Left hindlimb (tissue), 1 donor: ENCODE results near the gene ZFX.

Experiments
- DNase-seq: peaks from one replicate; pipeline ENCODE4 v3.0.0-alpha.2; 2018

Gene ZFX

DNA sequence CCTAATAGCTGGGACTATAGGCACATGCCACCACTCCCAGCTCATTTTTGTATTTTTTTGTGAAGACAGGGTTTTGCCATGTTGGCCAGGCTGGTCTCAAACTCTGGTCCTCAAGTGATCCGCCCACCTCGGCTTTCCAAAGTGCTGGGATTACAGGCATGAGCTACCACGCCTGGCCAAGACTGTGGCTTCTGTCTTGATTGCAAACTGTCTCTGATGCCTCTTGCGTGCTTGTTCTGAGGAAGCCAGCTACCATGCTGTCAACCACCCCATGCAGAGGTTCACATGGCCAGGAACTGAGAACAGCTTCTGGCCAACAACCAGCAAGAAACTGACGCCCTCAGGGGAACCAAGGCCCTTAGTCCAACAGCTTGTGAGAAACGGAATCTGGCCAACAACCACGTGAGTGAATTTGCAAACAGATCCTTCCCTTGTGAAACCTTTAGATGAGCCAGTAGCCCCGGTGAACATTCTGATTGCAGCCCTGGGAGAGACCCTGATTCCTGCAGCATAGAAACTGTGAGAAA is 93.2 kb downstream of the ZFX start:
- DNase-seq = peak; percentile 37

DNA sequence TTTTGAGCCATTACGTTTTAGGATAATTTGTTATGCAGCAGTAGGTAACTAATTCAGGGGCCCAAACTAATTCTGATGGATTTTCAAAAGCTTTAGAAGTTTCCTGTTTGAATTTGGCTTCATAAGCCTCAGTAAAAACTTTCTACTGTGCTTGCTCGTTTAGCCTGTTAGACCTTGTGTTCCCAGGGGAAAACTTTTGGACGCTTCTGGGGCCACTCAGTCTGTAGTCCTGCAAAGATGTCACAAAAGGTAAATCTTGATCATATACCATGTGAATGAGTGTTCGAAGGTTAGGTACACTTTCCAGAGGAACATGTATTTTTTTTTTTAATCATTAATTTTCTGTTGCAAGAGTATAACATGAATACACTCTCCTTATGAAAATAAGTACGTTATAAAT is 93.7 kb downstream of the ZFX start:
- DNase-seq = no peak

DNA sequence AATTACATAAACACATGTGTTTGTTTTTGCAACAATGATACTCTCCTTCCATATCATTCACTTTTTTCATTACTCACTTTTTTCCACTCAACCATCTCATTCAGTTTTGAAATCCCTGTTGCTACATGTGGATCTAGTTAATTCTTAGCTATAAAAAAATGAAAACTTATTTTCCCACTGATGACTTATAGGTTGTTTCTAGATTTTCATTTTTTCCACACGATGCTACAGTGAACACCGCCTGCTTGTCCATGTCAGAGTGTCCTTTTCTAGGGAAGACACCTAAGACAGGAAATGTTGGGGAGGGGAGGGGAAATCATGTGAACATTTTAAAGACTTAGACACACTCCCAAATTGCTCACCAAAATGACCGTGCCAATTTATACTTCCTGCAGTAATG is 94.2 kb downstream of the ZFX start:
- DNase-seq = no peak

DNA sequence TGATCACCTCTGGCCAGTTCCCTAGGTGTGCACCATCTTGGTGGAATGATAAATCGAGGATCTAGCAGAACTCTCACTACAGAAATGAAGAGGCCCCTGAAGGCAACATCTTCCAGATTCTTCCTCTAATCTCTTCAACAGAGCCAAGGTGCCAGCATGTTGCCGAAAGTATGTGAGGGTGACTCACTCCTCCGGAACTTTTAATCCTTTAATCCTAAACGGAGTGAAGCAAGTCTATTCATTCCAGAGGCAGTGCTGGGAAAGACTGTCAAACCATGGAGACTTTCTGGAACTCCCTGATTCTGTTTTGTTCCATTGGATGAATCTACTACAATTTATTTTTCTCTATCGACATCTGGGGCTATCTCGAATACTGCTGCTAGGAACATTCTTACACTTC is 95.7 kb downstream of the ZFX start:
- DNase-seq = no peak

DNA sequence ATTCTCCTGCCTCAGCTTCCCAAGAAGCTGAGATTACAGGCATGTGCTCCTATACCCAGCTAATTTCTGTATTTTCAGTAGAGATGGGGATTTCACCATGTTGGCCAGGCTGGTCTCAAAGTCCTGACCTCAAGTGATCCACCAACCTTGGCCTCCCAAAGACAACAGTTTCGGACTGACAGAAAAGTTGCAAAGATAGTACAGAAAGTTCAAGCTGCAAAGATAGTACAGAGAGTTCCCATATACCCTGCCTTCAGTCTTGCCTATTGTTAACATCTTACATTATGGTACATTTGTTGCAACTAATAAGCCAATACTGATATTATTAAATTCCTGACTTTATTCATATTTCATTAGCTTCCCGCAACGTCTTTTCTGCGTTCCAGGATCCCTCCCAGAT is 98.5 kb downstream of the ZFX start:
- DNase-seq = no peak

DNA sequence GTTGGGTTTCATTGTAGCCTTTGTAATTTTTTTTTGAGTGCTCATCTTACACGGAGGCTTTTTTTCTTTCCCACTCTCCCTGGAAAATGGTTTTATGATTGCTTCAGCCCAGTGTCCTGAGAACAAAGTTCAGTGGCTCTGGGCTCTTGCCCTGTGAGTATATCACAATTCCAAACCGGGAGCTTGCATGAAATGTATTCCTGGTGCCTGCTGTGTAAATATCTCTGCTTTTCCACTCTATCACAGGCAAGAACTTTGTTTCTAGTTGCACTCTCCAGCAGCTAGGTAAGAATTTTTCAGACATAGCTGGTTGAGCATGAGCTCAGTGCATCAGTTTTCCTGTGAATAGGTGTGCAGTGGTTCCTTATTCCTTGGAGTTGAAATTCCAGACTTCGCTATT is 103.5 kb downstream of the ZFX start:
- no peak for DNase-seq

DNA sequence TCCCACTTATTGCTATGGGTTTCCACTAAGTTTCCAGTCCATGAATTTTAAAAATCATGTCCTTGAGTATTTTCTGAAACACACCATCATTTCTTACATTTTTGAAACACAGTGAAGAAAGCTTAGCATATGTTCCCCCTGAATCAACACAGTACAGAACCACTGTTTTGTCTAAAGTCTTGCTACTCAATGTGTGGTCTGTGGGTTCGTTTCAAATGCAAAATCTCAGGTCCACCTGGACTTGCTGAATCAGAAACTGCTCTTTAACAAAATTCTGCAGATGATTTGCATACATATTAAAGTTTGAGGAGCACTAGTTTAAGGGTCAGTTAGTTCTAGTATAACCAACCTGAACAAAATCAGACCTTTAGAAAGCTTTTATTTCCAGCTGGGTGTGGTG is 103.9 kb downstream of the ZFX start:
- DNase-seq = no peak

DNA sequence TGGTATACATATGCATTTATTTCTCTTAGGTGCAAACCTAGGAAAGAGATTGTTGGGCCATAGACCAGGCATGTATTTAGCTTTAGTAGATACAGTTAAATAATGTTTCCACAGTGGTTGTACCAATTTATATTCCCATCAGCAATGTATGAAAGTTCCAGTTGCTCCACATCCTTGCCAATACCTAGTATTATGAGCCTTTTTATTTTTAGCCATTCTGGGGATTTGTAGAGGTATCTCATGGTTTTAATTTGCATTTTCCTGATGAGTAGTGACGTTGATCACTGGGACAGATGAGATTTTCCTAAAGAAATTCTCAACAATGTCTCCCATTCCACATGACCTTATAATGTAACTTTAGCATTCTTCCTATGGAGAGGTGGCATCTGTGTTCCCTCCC is 107.5 kb downstream of the ZFX start:
- DNase-seq = no peak

DNA sequence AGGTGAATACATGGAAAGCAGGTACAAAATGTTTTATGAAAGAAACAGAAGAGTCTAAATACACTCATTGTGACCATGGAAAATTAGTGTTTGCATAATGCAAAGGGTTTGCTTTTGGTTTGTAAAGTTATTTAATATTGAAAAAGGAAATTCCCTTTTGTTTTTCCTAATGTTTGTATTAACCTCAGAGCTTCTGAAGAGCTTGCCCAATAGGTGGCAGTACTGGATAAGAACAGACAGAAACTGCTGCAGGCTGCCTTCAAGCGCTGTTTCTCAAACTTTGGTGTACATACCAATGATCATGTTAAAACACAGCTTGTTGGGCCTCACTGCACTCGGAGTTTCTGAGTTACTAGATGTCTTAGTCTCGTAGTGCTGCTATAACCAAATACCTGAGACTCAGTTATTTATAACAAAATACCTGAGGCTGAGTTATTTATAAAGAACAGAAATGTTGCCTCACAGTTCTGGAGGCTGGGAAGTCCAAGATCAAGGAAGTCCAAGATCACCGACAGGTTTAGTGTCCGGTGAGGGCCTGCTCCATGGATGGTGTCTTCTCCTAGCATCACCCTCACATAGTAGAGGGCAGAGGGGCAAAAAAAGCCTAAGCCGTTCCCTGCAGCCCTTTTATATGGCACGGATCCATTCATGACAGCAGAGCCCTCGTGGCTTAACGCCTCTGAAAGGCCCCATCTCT is 110.2 kb downstream of the ZFX start:
- no peak for DNase-seq

DNA sequence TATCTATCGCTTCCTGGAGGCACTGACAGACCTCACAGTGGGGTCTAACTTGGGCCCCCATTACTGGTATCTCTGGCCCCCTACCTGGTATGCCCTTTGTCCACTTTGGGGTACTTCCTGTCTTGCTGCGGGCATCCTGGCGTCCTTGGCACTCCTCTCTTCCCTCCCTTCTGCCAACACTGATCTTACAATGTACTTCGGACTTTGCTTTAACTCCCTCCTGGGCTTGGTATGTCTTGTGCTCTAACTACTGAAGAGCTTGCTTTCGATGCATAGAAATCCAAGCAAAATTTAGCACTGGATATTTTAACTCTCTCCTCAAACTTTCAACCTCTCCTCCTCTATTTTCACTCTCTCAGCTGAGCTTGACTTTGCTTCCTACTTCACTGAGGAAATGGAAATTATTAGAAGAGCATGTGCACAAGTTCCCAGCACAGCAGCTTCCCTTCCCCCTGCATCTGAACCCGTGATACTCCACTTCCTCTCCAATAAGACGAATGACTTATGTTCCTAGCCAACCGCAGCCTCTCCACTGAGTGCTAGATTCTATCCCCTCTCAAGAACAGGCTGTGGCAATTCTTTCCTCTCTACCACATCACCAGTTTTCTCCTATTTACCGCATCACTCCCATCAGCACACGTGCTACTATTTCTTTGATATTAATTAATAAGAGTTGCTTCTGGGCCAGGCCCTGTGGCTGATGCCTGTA is 111.5 kb downstream of the ZFX start:
- no peak for DNase-seq

DNA sequence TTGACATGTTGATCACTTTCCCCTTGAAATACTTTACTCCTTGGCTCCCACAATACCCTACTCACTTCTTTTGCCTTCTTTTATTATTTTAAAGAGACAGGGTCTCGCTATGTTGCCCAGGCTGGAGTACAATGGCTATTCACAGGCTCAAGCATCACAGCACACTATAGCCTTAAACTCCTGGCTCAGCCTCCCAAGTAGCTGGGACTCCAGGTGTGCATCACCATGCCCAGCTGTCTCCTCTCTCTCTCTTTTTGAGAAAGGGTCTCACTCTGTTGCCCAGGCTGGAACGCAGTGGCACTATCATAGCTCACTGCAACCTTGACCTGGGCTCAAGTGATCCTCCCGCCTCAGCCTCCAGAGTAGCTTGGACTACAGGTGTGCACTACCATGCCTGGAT is 112.8 kb downstream of the ZFX start:
- DNase-seq = no peak

DNA sequence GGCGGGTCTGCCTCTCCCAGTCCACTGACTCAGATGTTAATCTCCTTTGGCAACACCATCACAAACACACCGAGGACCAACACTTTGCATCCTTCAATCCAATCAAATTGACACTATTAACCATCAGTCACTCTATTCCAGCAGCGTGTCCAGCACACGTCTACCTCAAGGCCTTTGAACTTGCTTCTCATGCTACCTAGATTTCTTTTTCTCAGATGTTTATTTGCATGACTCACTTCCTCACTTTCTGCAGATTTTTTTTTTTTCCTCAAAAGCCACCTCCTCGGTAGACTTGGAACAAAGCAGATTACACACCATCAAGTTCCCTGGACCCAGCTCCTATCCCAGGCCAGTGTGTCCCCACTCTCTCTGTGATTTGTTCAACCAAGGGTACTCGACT is 114.9 kb downstream of the ZFX start:
- no peak for DNase-seq
